Prostate gland (tissue), 2 donors: Measurements from ENCODE around the gene CNP. TPM values are rescaled to one million over a fixed set of nuclear protein-coding genes. Genes with fewer than 3 reads are reported as not detected.
"Not testable (repeated sequence)": the region's sequence is repeated elsewhere in the genome, so short reads cannot be mapped to it uniquely, and the experiment has no call there.

ENCODE experiments used
- DNase-seq: peaks from one replicate; pipeline ENCODE4 v3.0.0-alpha.2; 2019; ENCODE audit warnings: low spot score
- H3K27ac ChIP-seq, 2 donors: fragments of 200-600 bp; sonication (generic); 2 replicates each; pipeline ENCODE4 v1.5.1; 2017 to 2019
- H3K27me3 ChIP-seq: fragments of 200-600 bp; sonication (generic); replicated peaks from 2 replicates; pipeline ENCODE4 v1.5.1; 2019; ENCODE audit not compliant: insufficient read depth
- H3K36me3 ChIP-seq, 2 donors: fragments of 200-600 bp; sonication (generic); 1 replicate in 1 of 2; 2 replicates in 1 of 2; pipeline versions ENCODE4 v1.5.1 to v1.8.1; 2017 to 2019
- H3K4me1 ChIP-seq: fragments of 200-600 bp; sonication (generic); replicated peaks from 2 replicates; pipeline ENCODE4 v1.5.1; 2019
- H3K4me3 ChIP-seq, 2 donors: fragments of 200-600 bp; sonication (generic); 2 replicates each; pipeline ENCODE4 v1.5.1; 2017 to 2019
- H3K9me3 ChIP-seq: fragments of 200-600 bp; sonication (generic); 2 replicates; pipeline ENCODE4 v1.5.1; 2017
- POLR2A ChIP-seq: fragments of 450-650 bp; IDR thresholded peaks from one replicate; pipeline ENCODE4 v1.6.1; 2016; ENCODE audit warnings: antibody characterized with exemption, mild to moderate bottlenecking
- POLR2AphosphoS5 ChIP-seq: sonication (generic); formaldehyde crosslinking; IDR thresholded peaks from one replicate; pipeline ENCODE4 v1.6.1; 2017; ENCODE audit warnings: antibody characterized with exemption
- WGBS: methylation state at CpG from one replicate; pipeline ENCODE4 v1.1.5; 2018; 5-methylcytosine and 5-hydroxymethylcytosine counted together
- intact Hi-C: fragments of 100-400 bp; cut with DNase I; formaldehyde crosslinking; loops from one replicate; pipeline ENCODE4 v1.14.2; 2022
- total RNA-seq, 2 donors: library from RNA; depleted of rRNA; stranded (reverse); fragments of >200 nt; gene quantifications; one replicate each; pipeline ENCODE4 v1.1.0, GENCODE V29; 2016
- TF ChIP-seq, protein P1 (sequence below), 4 experiments: fragments of 200-600 bp in 2 of 4; fragments of 450-650 bp in 2 of 4; sonication (generic) in 2 of 4; IDR thresholded peaks; 1 replicate in 3 of 4; 2 replicates in 1 of 4; pipeline ENCODE4 v1.5.1; 2016 to 2019; ENCODE audit warnings: antibody characterized with exemption in 4 of 4, mild to moderate bottlenecking in 2 of 4, moderate library complexity in 2 of 4

Gene CNP
- total RNA-seq, 2 donors from 2014 or later, result 85.8 to 117 TPM

DNA sequence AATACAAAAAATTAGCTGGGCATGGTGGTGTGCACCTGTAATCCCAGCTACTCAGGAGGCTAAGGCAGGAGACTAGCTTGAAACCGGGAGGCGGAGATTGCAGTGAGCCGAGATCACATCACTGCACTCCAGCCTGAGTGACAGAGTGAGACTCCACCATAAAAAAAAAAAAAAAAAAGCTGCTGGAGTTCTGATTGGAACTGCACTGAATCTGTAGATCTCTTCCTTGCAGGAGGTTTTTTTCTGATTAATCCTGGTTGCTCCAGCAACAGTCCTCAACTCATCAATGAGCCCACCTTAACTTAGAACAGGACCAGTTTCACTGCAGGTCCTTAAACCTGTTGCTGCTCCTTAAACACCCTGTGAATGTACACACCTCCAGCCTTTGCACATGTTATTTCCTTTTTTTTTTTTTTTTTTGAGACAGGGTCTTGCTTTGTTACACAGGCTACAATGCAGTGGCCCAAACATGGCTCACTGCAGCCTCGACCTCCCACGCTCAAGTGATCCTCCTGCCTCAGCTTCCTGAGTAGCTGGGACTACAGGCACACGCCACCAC lies 37.8 kb upstream of the CNP start:
- no peak overlapping the region for H3K4me3 ChIP-seq
- no peaks in the 10 kb centered on the region for H3K36me3 ChIP-seq
- no peaks in the 10 kb centered on the region for H3K4me1 ChIP-seq
- no peaks in the 10 kb centered on the region for H3K9me3 ChIP-seq
- TF ChIP-seq POLR2AphosphoS5 (no peak), POLR2A (no peak)
- TF ChIP-seq, protein P1, sequence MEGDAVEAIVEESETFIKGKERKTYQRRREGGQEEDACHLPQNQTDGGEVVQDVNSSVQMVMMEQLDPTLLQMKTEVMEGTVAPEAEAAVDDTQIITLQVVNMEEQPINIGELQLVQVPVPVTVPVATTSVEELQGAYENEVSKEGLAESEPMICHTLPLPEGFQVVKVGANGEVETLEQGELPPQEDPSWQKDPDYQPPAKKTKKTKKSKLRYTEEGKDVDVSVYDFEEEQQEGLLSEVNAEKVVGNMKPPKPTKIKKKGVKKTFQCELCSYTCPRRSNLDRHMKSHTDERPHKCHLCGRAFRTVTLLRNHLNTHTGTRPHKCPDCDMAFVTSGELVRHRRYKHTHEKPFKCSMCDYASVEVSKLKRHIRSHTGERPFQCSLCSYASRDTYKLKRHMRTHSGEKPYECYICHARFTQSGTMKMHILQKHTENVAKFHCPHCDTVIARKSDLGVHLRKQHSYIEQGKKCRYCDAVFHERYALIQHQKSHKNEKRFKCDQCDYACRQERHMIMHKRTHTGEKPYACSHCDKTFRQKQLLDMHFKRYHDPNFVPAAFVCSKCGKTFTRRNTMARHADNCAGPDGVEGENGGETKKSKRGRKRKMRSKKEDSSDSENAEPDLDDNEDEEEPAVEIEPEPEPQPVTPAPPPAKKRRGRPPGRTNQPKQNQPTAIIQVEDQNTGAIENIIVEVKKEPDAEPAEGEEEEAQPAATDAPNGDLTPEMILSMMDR (IDR thresholded peaks at IDR 0.05), result no peak
- intact Hi-C loops, result no loop called here
- H3K27me3 ChIP-seq, result no peaks in the 10 kb centered on the region
- H3K27ac ChIP-seq, result no peak overlapping the region
- no peak for DNase-seq
- WGBS, result 74% methylated on average over 6 of the region's 6 CpGs

DNA sequence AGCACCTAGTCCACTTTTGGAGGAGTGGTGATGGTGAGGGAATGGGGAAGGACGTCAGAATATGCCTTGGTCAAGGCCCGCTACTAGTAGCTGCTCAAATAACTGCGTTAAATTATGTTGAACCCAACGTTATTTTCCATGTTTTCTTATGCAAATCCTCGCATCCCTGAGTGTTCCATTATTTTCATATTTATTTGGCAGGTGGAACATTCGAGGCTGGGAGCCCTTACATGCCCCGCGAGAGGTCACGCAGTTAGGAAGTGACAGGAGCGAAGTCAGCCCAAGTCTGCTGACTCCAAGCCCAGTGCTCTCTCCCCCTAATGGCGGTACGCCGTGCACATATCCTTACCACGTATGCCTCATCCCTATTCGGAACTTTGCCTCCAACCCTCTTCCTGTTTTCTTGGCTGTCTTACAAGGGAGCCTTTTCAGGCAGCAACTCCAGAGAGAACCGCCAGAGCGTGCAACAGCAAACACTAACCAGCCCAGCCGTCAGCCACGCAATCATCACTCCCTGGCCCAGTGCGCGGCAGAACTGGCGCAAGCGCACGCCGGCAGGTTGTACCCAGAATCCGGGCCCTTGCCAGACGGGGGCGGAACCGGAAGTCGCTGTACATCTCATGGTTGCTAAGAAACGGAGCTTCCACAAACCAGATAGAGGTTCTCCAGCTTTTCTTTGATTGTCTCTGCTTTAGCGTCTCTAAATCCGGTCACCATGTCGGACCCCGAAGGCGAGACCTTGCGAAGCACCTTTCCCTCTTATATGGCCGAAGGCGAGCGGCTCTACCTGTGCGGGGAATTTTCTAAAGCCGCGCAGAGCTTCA lies 36.4 kb upstream of the CNP start, which contains the start of gene ODAD4:
Gene ODAD4, plus strand, starts transcription at position 609 of the 824 bp plus-strand sequence. Its CDS starts 107 bp downstream, at position 716.
- peak within 1 kb of the TSS; percentile 34 to 36 for H3K4me3 ChIP-seq
- no peaks in the 10 kb centered on the region for H3K27me3 ChIP-seq
- peak within 1 kb of the TSS; percentile 69 to 74 for H3K27ac ChIP-seq
- WGBS, result 2% methylated on average over 43 of the region's 43 CpGs
- H3K4me1 ChIP-seq, result no peaks in the 10 kb centered on the region
- DNase-seq, result peak; percentile 95
- TF ChIP-seq, protein P1 (IDR thresholded peaks at IDR 0.05), result peak in 3 of 4 experiments; percentile 31 to 70 (median 69)
- TF ChIP-seq POLR2AphosphoS5, result peak; percentile 98
- TF ChIP-seq POLR2A, result peak; percentile 81
- H3K36me3 ChIP-seq, result no peaks in the 10 kb centered on the region
- intact Hi-C loops, result no loop called here
- H3K9me3 ChIP-seq, result no peaks in the 10 kb centered on the region

DNA sequence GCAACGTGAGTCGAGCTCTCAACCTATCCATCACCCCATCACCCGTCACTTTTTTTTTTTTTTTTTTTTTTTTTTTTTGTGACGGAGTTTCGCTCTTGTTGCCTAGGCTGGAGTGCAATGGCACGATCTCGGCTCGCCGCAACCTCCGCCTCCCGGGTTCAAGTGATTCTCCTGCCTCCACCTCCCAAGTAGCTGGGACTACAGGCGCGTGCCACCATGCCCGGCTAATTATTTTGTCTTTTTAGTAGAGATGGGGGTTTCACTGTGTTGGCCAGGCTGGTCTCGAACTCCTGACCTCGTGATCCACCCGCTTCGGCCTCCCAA lies 35.8 kb upstream of the CNP start:
- intact Hi-C loops, H3K36me3 ChIP-seq, H3K27me3 ChIP-seq, H3K4me1 ChIP-seq, H3K9me3 ChIP-seq, DNase-seq: not testable (repeated sequence)
- peak overlapping the region; percentile 69 to 74 for H3K27ac ChIP-seq
- H3K4me3 ChIP-seq, result peak overlapping the region; percentile 34 to 36
- WGBS, result 51% methylated on average over 18 of the region's 18 CpGs

DNA sequence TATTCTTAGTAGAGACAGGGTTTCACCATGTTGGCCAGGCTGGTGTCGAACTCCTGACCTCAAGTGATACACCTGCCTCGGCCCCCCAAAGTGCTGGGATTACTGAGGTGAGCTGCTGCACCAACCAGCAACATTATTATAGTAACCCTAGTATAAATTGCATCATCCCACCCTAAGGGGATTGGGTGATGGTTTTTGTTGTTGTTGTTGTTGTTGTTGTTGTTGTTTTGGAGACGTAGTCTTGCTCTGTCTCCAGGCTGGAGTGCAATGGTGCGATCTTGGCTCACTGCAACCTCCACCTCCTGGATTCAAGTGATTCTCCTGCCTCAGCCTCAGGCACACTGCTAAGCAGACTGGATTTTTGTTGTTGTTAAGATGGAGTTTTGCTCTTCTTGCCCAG lies 34.9 kb upstream of the CNP start:
- H3K9me3 ChIP-seq, H3K27me3 ChIP-seq, H3K4me1 ChIP-seq, H3K27ac ChIP-seq, intact Hi-C loops, H3K4me3 ChIP-seq, H3K36me3 ChIP-seq, DNase-seq: not testable (repeated sequence)
- 88% methylated on average over 4 of the region's 4 CpGs for WGBS

DNA sequence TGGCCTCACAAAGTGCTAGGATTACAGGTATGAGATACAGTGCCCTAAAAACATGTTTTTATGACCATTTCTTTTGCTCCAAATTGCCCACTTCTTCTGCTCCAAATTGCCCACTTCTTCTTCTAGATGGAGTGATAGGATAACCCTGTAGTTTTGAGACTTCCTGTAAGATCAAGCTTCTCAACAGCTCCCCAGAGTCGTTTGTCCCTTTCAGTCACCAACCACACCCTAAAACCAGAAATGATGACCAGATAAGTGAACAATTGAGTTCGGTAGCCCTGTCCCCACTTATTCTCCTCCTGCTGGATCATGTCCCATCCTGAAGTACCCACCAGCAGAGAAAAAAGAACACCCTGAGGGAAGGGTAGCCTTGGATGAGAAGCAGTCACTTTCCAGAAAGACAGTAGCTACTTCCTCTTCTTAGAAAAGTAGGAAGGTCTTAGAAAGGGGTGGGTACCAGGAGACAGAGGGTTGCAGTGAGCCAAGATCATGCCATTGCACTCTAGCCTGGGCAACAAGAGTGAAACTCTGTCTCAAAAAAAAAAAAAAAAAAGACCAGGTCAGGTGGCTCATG lies 33.7 kb upstream of the CNP start:
- H3K27ac ChIP-seq, result no peak overlapping the region
- no peak for DNase-seq
- H3K9me3 ChIP-seq, result no peaks in the 10 kb centered on the region
- H3K4me1 ChIP-seq, result no peaks in the 10 kb centered on the region
- 26% methylated on average over 2 of the region's 2 CpGs for WGBS
- H3K36me3 ChIP-seq, result no peaks in the 10 kb centered on the region
- H3K4me3 ChIP-seq, result no peak overlapping the region
- intact Hi-C loops, result no loop called here
- no peaks in the 10 kb centered on the region for H3K27me3 ChIP-seq
- TF ChIP-seq POLR2AphosphoS5, result no peak
- no peak for TF ChIP-seq POLR2A
- TF ChIP-seq, protein P1 (IDR thresholded peaks at IDR 0.05), result no peak
